ENCODE results near the gene SMIM14. TPM values are rescaled to one million over a fixed set of nuclear protein-coding genes. Genes with fewer than 3 reads are reported as not detected.

Gene SMIM14
- total and polyA plus RNA-seq, 9 of the 15 experiments (the other 6 are each of a cell fraction or from before 2014, with no cell fraction given): 0.98 to 3.7 (median 2.2) TPM

GRCh38 chr4:39524161-39524957 is 114.3 kb downstream of the SMIM14 start:
- Histone ChIP-seq H3K9me1 (ENCODE audit: control insufficient read depth, insufficient read depth, low read length) (no peaks in the 10 kb centered on the region), H3K4me3 (no peak overlapping the region), H3K9ac (ENCODE audit: insufficient read depth in 1 of 2, low read depth in 2 of 2, low read length in 2 of 2) (no peak overlapping the region), H4K20me1 (replicated peaks; ENCODE audit: control insufficient read depth, insufficient read depth, low read length) (no peaks in the 10 kb centered on the region), H2AFZ (ENCODE audit: low read depth, low read length) (no peak overlapping the region), H3K4me2 (ENCODE audit: insufficient read depth, low read length) (no peak overlapping the region), H3K27ac (ENCODE audit: extremely low read depth, low read depth, low read length) (no peak overlapping the region), H3K79me2 (ENCODE audit: control insufficient read depth, insufficient read depth, low read length) (peaks cover 25% of the 10 kb centered on the region), H3K27me3 (ENCODE audit: control insufficient read depth in 2 of 2, insufficient read depth in 2 of 2, low read length in 2 of 2) (no peaks in the 10 kb centered on the region), H3K4me1 (replicated peaks in 1 of 2; ENCODE audit: control insufficient read depth in 2 of 2, insufficient read depth in 2 of 2, low read length in 2 of 2) (peaks cover 5 to 20% of the 10 kb centered on the region in 2 experiments; a peak in 4 of 5 replicates), H3K36me3 (ENCODE audit: control insufficient read depth, insufficient read depth, low read length) (peaks cover 6% of the 10 kb centered on the region; the same call in 1 of the 3 replicates), H3K9me3 (replicated peaks; ENCODE audit: control insufficient read depth, insufficient read depth, low read depth, low read length) (no peaks in the 10 kb centered on the region)
- DNase-seq (ENCODE audit: extremely low read depth in 1 of 4, low spot score in 3 of 4) (no peak), FAIRE-seq (no peak), ATAC-seq (no peak)
- no TSS peak for BruUV-seq (replicated peaks)
- WGBS (ENCODE audit: insufficient coverage, low coverage, missing lambda C conversion rate): 81% methylated on average over 7 of the region's 7 CpGs
- no peak for TF ChIP-seq SREBF2 (CRISPR knock-in tag; IDR thresholded peaks at IDR 0.05)
- TF ChIP-seq ESRRA (IDR thresholded peaks at IDR 0.05; ENCODE audit: borderline replicate concordance, low read depth): no peak
- no peak for TF ChIP-seq MED1 (CRISPR knock-in tag; IDR thresholded peaks at IDR 0.05; ENCODE audit: borderline replicate concordance)
- TF ChIP-seq ZFPM2 (CRISPR knock-in tag; IDR thresholded peaks at IDR 0.05): no peak
- no peak for TF ChIP-seq HNRNPUL1 (IDR thresholded peaks at IDR 0.05; ENCODE audit: low read length)
- no peak for TF ChIP-seq MNT (conservative IDR thresholded peaks at IDR 0.05)
- TF ChIP-seq SMARCB1 (IDR thresholded peaks at IDR 0.05; ENCODE audit: insufficient read length, low read depth): no peak
- in situ Hi-C loops (cut with MboI) (no loop called here), intact Hi-C loops (cut with micrococcal nuclease) (no loop called here)
- ChIA-PET CTCF (ENCODE audit: low intra/inter-chr PET ratio) (no interaction called here), POLR2A (interaction anchor here (1.1 kb wide), 1 partner anchor 8 kb away, joined by 4 read pairs; no protein-coding TSS in a partner anchor)

All from K562 (cell line).